HEK293 (cell line): ENCODE measurements around the gene KCNMA1.

Source experiments
- GFI1B ChIP-seq: fragments of 450-650 bp; formaldehyde crosslinking; IDR thresholded peaks from 2 replicates; pipeline ENCODE4 v1.5.1; 2016; ENCODE audit warnings: missing biosample characterization, missing genetic modification characterization
- GLIS1 ChIP-seq: fragments of 450-650 bp; formaldehyde crosslinking; IDR thresholded peaks from 2 replicates; pipeline ENCODE4 v1.5.1; 2016; ENCODE audit warnings: missing biosample characterization, missing genetic modification characterization
- KLF1 ChIP-seq: fragments of 450-650 bp; formaldehyde crosslinking; IDR thresholded peaks from 2 replicates; pipeline ENCODE4 v1.5.1; 2016; ENCODE audit warnings: missing biosample characterization, missing genetic modification characterization
- PBX3 ChIP-seq: sonication (generic); formaldehyde crosslinking; IDR thresholded peaks from 2 replicates; pipeline ENCODE4 v1.8.1; 2022; ENCODE audit warnings: mild to moderate bottlenecking, moderate library complexity, missing genetic modification reagents
- PRDM10 ChIP-seq: fragments of 450-650 bp; formaldehyde crosslinking; IDR thresholded peaks from 2 replicates; pipeline ENCODE4 v1.5.1; 2016; ENCODE audit warnings: missing biosample characterization, missing genetic modification characterization
- YY2 ChIP-seq: fragments of 450-650 bp; formaldehyde crosslinking; IDR thresholded peaks from 2 replicates; pipeline ENCODE4 v1.5.1; 2016; ENCODE audit warnings: missing biosample characterization, missing genetic modification characterization
- ZBTB48 ChIP-seq: fragments of 450-650 bp; formaldehyde crosslinking; IDR thresholded peaks from 2 replicates; pipeline ENCODE4 v1.5.1; 2016; ENCODE audit warnings: missing biosample characterization, missing genetic modification characterization
- ZBTB8A ChIP-seq: fragments of 450-650 bp; formaldehyde crosslinking; IDR thresholded peaks from 2 replicates; pipeline ENCODE4 v1.5.1; 2016; ENCODE audit warnings: missing biosample characterization, missing genetic modification characterization
- ZNF10 ChIP-seq: fragments of 450-650 bp; formaldehyde crosslinking; IDR thresholded peaks from 2 replicates; pipeline ENCODE4 v1.5.1; 2017; ENCODE audit warnings: missing biosample characterization, missing genetic modification characterization
- ZNF112 ChIP-seq: fragments of 450-650 bp; formaldehyde crosslinking; IDR thresholded peaks from 2 replicates; pipeline ENCODE4 v1.5.0; 2017; ENCODE audit warnings: missing biosample characterization, missing genetic modification characterization
- ZNF155 ChIP-seq: fragments of 450-650 bp; formaldehyde crosslinking; IDR thresholded peaks from 2 replicates; pipeline ENCODE4 v1.5.1; 2016; ENCODE audit warnings: missing biosample characterization, missing genetic modification characterization
- ZNF16 ChIP-seq: fragments of 450-650 bp; formaldehyde crosslinking; IDR thresholded peaks from 2 replicates; pipeline ENCODE4 v1.5.1; 2016; ENCODE audit warnings: low read depth, missing biosample characterization, missing genetic modification characterization
- ZNF2 ChIP-seq: fragments of 450-650 bp; formaldehyde crosslinking; IDR thresholded peaks from 2 replicates; pipeline ENCODE4 v1.5.1; 2016; ENCODE audit warnings: missing biosample characterization, missing genetic modification characterization
- ZNF202 ChIP-seq: fragments of 450-650 bp; formaldehyde crosslinking; IDR thresholded peaks from 2 replicates; pipeline ENCODE4 v1.5.1; 2016; ENCODE audit warnings: missing biosample characterization, missing genetic modification characterization, borderline replicate concordance
- ZNF214 ChIP-seq: fragments of 450-650 bp; formaldehyde crosslinking; IDR thresholded peaks from 2 replicates; pipeline ENCODE4 v1.5.1; 2017; ENCODE audit warnings: missing biosample characterization, mild to moderate bottlenecking, missing genetic modification characterization, borderline replicate concordance
- ZNF302 ChIP-seq: fragments of 450-650 bp; formaldehyde crosslinking; IDR thresholded peaks from 2 replicates; pipeline ENCODE4 v1.5.1; 2016; ENCODE audit warnings: missing biosample characterization, missing genetic modification characterization, low read depth
- ZNF324 ChIP-seq: fragments of 450-650 bp; formaldehyde crosslinking; IDR thresholded peaks from 2 replicates; pipeline ENCODE4 v1.5.1; 2016; ENCODE audit warnings: missing biosample characterization, missing genetic modification characterization
- ZNF366 ChIP-seq: fragments of 450-650 bp; formaldehyde crosslinking; conservative IDR thresholded peaks from 2 replicates; pipeline ENCODE4 v1.5.1; 2016; ENCODE audit warnings: missing biosample characterization, missing genetic modification characterization
- ZNF37A ChIP-seq: fragments of 450-650 bp; IDR thresholded peaks from 2 replicates; pipeline ENCODE4 v1.5.1; 2018; ENCODE audit warnings: missing biosample characterization, missing genetic modification characterization
- ZNF394 ChIP-seq: fragments of 450-650 bp; formaldehyde crosslinking; IDR thresholded peaks from 2 replicates; pipeline ENCODE4 v1.5.1; 2016; ENCODE audit warnings: missing biosample characterization, missing genetic modification characterization, mild to moderate bottlenecking, moderate library complexity, borderline replicate concordance
- ZNF426 ChIP-seq: fragments of 450-650 bp; formaldehyde crosslinking; IDR thresholded peaks from 2 replicates; pipeline ENCODE4 v1.5.1; 2017; ENCODE audit warnings: missing biosample characterization, missing genetic modification characterization, mild to moderate bottlenecking, inconsistent platforms, moderate library complexity
- ZNF433 ChIP-seq: fragments of 450-650 bp; formaldehyde crosslinking; IDR thresholded peaks from 2 replicates; pipeline ENCODE4 v1.5.1; 2016; ENCODE audit warnings: missing biosample characterization, missing genetic modification characterization, low read depth
- ZNF48 ChIP-seq: fragments of 450-650 bp; formaldehyde crosslinking; IDR thresholded peaks from 2 replicates; pipeline ENCODE4 v1.5.1; 2016; ENCODE audit warnings: missing biosample characterization, missing genetic modification characterization
- ZNF488 ChIP-seq: fragments of 450-650 bp; formaldehyde crosslinking; IDR thresholded peaks from 2 replicates; pipeline ENCODE4 v1.5.1; 2016; ENCODE audit warnings: missing biosample characterization, missing genetic modification characterization
- ZNF513 ChIP-seq: fragments of 450-650 bp; IDR thresholded peaks from 2 replicates; pipeline ENCODE4 v1.5.1; 2018; ENCODE audit warnings: missing biosample characterization, missing genetic modification characterization
- ZNF560 ChIP-seq: fragments of 450-650 bp; formaldehyde crosslinking; IDR thresholded peaks from 2 replicates; pipeline ENCODE4 v1.5.1; 2017; ENCODE audit warnings: missing biosample characterization, missing genetic modification characterization, borderline replicate concordance
- ZNF571 ChIP-seq: fragments of 450-650 bp; formaldehyde crosslinking; IDR thresholded peaks from 2 replicates; pipeline ENCODE4 v1.5.0; 2017; ENCODE audit warnings: missing biosample characterization, missing genetic modification characterization
- ZNF660 ChIP-seq: fragments of 450-650 bp; IDR thresholded peaks from 2 replicates; pipeline ENCODE4 v1.5.1; 2018; ENCODE audit warnings: missing biosample characterization, mild to moderate bottlenecking, missing genetic modification characterization
- ZNF701 ChIP-seq: fragments of 450-650 bp; formaldehyde crosslinking; IDR thresholded peaks from 2 replicates; pipeline ENCODE4 v1.5.1; 2016; ENCODE audit warnings: missing biosample characterization, missing genetic modification characterization
- ZNF707 ChIP-seq: fragments of 450-650 bp; formaldehyde crosslinking; IDR thresholded peaks from 2 replicates; pipeline ENCODE4 v1.5.1; 2016; ENCODE audit warnings: missing biosample characterization, missing genetic modification characterization
- ZNF768 ChIP-seq: fragments of 450-650 bp; formaldehyde crosslinking; IDR thresholded peaks from 2 replicates; pipeline ENCODE4 v1.5.1; 2018; ENCODE audit warnings: missing biosample characterization, mild to moderate bottlenecking, missing genetic modification characterization
- ZNF830 ChIP-seq: fragments of 450-650 bp; IDR thresholded peaks from 2 replicates; pipeline ENCODE4 v1.5.0; 2018; ENCODE audit warnings: missing biosample characterization, missing genetic modification characterization, low read depth, mild to moderate bottlenecking, moderate library complexity
- ZSCAN18 ChIP-seq: fragments of 450-650 bp; formaldehyde crosslinking; IDR thresholded peaks from 2 replicates; pipeline ENCODE4 v1.5.1; 2016; ENCODE audit warnings: missing biosample characterization, missing genetic modification characterization

KCNMA1 gene

GRCh38 chr10:77636967-77637531 is 559 bp downstream of the KCNMA1 start (continued):
- TF ChIP-seq GFI1B (tag by site-specific recombination) (no peak), ZNF571 (tag by site-specific recombination) (no peak), ZNF560 (tag by site-specific recombination) (no peak), ZNF302 (tag by site-specific recombination) (no peak), ZBTB8A (tag by site-specific recombination) (peak; percentile 34; the same call in 1 of the 2 replicates), ZNF707 (tag by site-specific recombination) (no peak), ZNF660 (tag by site-specific recombination) (no peak), ZNF513 (tag by site-specific recombination) (peak; percentile 100), ZNF155 (tag by site-specific recombination) (no peak), PRDM10 (tag by site-specific recombination) (peak; percentile 73), ZNF2 (0 out of 2 replicates have a peak, but pooled peaks have one; percentile 29), ZBTB48 (no peak), ZNF16 (tag by site-specific recombination) (no peak), KLF1 (tag by site-specific recombination) (no peak), ZNF214 (no peak), ZNF768 (tag by site-specific recombination) (no peak), PBX3 (CRISPR knock-in tag) (peak; percentile 71; the same call in 1 of the 2 replicates), ZNF48 (tag by site-specific recombination) (no peak), ZNF112 (tag by site-specific recombination) (no peak), ZNF426 (tag by site-specific recombination) (no peak), ZNF202 (tag by site-specific recombination) (no peak), ZNF394 (tag by site-specific recombination) (no peak), GLIS1 (tag by site-specific recombination) (0 out of 2 replicates have a peak, but pooled peaks have one; percentile 14), ZNF830 (tag by site-specific recombination) (no peak), ZNF433 (no peak), ZNF37A (tag by site-specific recombination) (no peak), ZNF488 (no peak), ZNF366 (tag by site-specific recombination) (peak; percentile 54), YY2 (peak; percentile 89), ZNF324 (tag by site-specific recombination) (no peak), ZNF10 (no peak), ZSCAN18 (tag by site-specific recombination) (no peak), ZNF701 (tag by site-specific recombination) (no peak)
- TF ChIP-seq, all 188 proteins: peak for 31
